Iris pigment epithelial cell (primary cell): Measurements from ENCODE around the gene ARMC5.
"Not testable (repeated sequence)": the region's sequence is repeated elsewhere in the genome, so short reads cannot be mapped to it uniquely, and the experiment has no call there.

Experiments used
- DNase-seq: peaks from one replicate; pipeline ENCODE4 v3.0.0-alpha.2; 2011; ENCODE audit warnings: low read depth

The ARMC5 gene

GRCh38 chr16:31477220-31478216 is 18.2 kb downstream of the ARMC5 start:
- no peak for DNase-seq

- DNase-seq = no peak
These were observed 19.7 kb downstream of the ARMC5 start for GRCh38 chr16:31478956-31479355.

- no peak for DNase-seq
These were observed 20.4 kb downstream of the ARMC5 start for GRCh38 chr16:31479751-31480150.

- DNase-seq = no peak
These were observed 21.7 kb downstream of the ARMC5 start for GRCh38 chr16:31480851-31481536.

- DNase-seq = no peak
These were observed 23.8 kb downstream of the ARMC5 start, which contains the start of gene SLC5A2 for GRCh38 chr16:31483081-31483480. Gene SLC5A2, plus strand, starts transcription at chr16:31483123. Its CDS starts 14 bp downstream, at chr16:31483137.

- not testable (repeated sequence) for DNase-seq
These were observed 24.7 kb downstream of the ARMC5 start for GRCh38 chr16:31484048-31484447.

- no peak for DNase-seq
These were observed 25.3 kb downstream of the ARMC5 start for GRCh38 chr16:31484491-31485171.

- DNase-seq = no peak
These were observed 26.3 kb downstream of the ARMC5 start for GRCh38 chr16:31485571-31485970.

- DNase-seq = no peak
These were observed 26.7 kb downstream of the ARMC5 start for GRCh38 chr16:31486045-31486444.

- DNase-seq = no peak
These were observed 27.9 kb downstream of the ARMC5 start for GRCh38 chr16:31487071-31487719.

GRCh38 chr16:31487720-31488467 is 28.6 kb downstream of the ARMC5 start:
- peak; percentile 25 for DNase-seq

- DNase-seq = peak; percentile 27
These were observed 29.4 kb downstream of the ARMC5 start for GRCh38 chr16:31488468-31489297.

- DNase-seq = no peak
These were observed 29.9 kb downstream of the ARMC5 start for GRCh38 chr16:31489298-31489564.

- DNase-seq = no peak
These were observed 30.6 kb downstream of the ARMC5 start for GRCh38 chr16:31489616-31490584.

- DNase-seq = no peak
These were observed 32.6 kb downstream of the ARMC5 start for GRCh38 chr16:31491778-31492418.

- DNase-seq = no peak
These were observed 34.3 kb downstream of the ARMC5 start for GRCh38 chr16:31493506-31494125.

- no peak for DNase-seq
These were observed 37.4 kb downstream of the ARMC5 start for GRCh38 chr16:31496670-31497069.

GRCh38 chr16:31498493-31498892 is 39.2 kb downstream of the ARMC5 start:
- DNase-seq = no peak
